ENCODE data around the gene SEPSECS. TPM values are rescaled to one million over a fixed set of nuclear protein-coding genes. Genes with fewer than 3 reads are reported as not detected.

The SEPSECS gene
- total and polyA plus RNA-seq, 2 of the 13 experiments (the other 11 are each of a cell fraction or from before 2014, with no cell fraction given): 9.4 to 14.3 TPM

DNA sequence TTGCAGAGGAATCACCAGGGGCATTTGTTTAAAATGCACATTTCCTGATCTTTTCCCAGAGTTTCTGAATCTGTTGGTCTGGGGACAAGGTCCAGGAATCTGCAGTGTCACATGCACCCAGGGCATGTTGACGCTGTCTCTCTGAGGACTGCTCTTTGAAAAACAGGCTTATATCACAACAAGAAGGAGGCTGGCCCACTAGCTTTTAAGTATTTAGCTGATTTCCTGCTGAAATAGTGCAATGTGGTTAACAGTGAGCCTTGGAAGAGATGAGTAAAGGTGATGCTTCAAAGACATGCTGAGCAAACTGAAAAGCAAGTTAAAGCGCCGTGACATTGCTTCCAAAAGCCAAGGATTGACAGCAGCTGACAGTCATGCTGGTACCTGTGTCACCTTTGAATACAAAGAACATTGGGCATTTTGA lies 18.6 kb upstream of the SEPSECS start (continued):
- no peak for TF ChIP-seq ZNF234 (CRISPR knock-in tag; conservative IDR thresholded peaks at IDR 0.05)
- TF ChIP-seq, protein P1, sequence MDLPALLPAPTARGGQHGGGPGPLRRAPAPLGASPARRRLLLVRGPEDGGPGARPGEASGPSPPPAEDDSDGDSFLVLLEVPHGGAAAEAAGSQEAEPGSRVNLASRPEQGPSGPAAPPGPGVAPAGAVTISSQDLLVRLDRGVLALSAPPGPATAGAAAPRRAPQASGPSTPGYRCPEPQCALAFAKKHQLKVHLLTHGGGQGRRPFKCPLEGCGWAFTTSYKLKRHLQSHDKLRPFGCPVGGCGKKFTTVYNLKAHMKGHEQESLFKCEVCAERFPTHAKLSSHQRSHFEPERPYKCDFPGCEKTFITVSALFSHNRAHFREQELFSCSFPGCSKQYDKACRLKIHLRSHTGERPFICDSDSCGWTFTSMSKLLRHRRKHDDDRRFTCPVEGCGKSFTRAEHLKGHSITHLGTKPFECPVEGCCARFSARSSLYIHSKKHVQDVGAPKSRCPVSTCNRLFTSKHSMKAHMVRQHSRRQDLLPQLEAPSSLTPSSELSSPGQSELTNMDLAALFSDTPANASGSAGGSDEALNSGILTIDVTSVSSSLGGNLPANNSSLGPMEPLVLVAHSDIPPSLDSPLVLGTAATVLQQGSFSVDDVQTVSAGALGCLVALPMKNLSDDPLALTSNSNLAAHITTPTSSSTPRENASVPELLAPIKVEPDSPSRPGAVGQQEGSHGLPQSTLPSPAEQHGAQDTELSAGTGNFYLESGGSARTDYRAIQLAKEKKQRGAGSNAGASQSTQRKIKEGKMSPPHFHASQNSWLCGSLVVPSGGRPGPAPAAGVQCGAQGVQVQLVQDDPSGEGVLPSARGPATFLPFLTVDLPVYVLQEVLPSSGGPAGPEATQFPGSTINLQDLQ (CRISPR knock-in tag; IDR thresholded peaks at IDR 0.05): no peak
- no peak for TF ChIP-seq MAF1 (CRISPR knock-in tag; IDR thresholded peaks at IDR 0.05; ENCODE audit: borderline replicate concordance)
- TF ChIP-seq XRCC5 (optimal IDR thresholded peaks at IDR 0.05; ENCODE audit: low read length): no peak
- TF ChIP-seq EED (CRISPR knock-in tag; IDR thresholded peaks at IDR 0.05): no peak
- no peak for TF ChIP-seq GPN1 (CRISPR knock-in tag; IDR thresholded peaks at IDR 0.05; ENCODE audit: borderline replicate concordance)
- TF ChIP-seq, protein P2, sequence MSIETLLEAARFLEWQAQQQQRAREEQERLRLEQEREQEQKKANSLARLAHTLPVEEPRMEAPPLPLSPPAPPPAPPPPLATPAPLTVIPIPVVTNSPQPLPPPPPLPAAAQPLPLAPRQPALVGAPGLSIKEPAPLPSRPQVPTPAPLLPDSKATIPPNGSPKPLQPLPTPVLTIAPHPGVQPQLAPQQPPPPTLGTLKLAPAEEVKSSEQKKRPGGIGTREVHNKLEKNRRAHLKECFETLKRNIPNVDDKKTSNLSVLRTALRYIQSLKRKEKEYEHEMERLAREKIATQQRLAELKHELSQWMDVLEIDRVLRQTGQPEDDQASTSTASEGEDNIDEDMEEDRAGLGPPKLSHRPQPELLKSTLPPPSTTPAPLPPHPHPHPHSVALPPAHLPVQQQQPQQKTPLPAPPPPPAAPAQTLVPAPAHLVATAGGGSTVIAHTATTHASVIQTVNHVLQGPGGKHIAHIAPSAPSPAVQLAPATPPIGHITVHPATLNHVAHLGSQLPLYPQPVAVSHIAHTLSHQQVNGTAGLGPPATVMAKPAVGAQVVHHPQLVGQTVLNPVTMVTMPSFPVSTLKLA (IDR thresholded peaks at IDR 0.05): 0 out of 2 replicates have a peak, but pooled peaks have one; percentile 32
- TF ChIP-seq GMEB2 (CRISPR knock-in tag; IDR thresholded peaks at IDR 0.05; ENCODE audit: low read depth): no peak
- TF ChIP-seq ZNF605 (CRISPR knock-in tag; IDR thresholded peaks at IDR 0.05): no peak
- TF ChIP-seq ZNF263 (CRISPR knock-in tag; IDR thresholded peaks at IDR 0.05): no peak
- no peak for TF ChIP-seq MED13 (CRISPR knock-in tag; IDR thresholded peaks at IDR 0.05)
- TF ChIP-seq MLLT10 (CRISPR knock-in tag; IDR thresholded peaks at IDR 0.05): no peak
- TF ChIP-seq ZNF607 (CRISPR knock-in tag; IDR thresholded peaks at IDR 0.05; ENCODE audit: borderline replicate concordance): no peak
- TF ChIP-seq ZNF260 (CRISPR knock-in tag; IDR thresholded peaks at IDR 0.05; ENCODE audit: borderline replicate concordance, low read depth): no peak
- TF ChIP-seq ZNF724P (CRISPR knock-in tag; IDR thresholded peaks at IDR 0.05; ENCODE audit: borderline replicate concordance): no peak
- TF ChIP-seq PCBP2 (optimal IDR thresholded peaks at IDR 0.05; ENCODE audit: low read depth, low read length, poor library complexity, severe bottlenecking): no peak
- TF ChIP-seq MLX (CRISPR knock-in tag; IDR thresholded peaks at IDR 0.05): peak; percentile 93
- TF ChIP-seq JUNB (CRISPR knock-in tag; IDR thresholded peaks at IDR 0.05; ENCODE audit: borderline replicate concordance): no peak
- TF ChIP-seq HMG20B (CRISPR knock-in tag; conservative IDR thresholded peaks at IDR 0.05): 0 out of 2 replicates have a peak, but pooled peaks have one; percentile 14
- TF ChIP-seq PREB (CRISPR knock-in tag; IDR thresholded peaks at IDR 0.05): no peak
- no peak for TF ChIP-seq KDM1A (CRISPR knock-in tag; IDR thresholded peaks at IDR 0.05)
- TF ChIP-seq RORA (CRISPR knock-in tag; IDR thresholded peaks at IDR 0.05): no peak
- TF ChIP-seq RELA (CRISPR knock-in tag; IDR thresholded peaks at IDR 0.05): no peak
- TF ChIP-seq AGO2 (optimal IDR thresholded peaks at IDR 0.05; ENCODE audit: low read depth, low read length): no peak
- no peak for TF ChIP-seq JUN (CRISPR knock-in tag; IDR thresholded peaks at IDR 0.05)
